Chondrocyte (in vitro differentiated cells): ENCODE measurements around the gene B4GAT1. TPM values are rescaled to one million over a fixed set of nuclear protein-coding genes. Genes with fewer than 3 reads are reported as not detected.

ENCODE experiments used
- DNase-seq: peaks from one replicate; pipeline ENCODE4 v3.0.0; 2021; ENCODE audit warnings: mixed read lengths, low spot score
- H3K27ac Mint-ChIP-seq: one replicate; pipeline ENCODE4 v1.8.0; 2021; ENCODE audit warnings: mild to moderate bottlenecking, moderate library complexity, mixed read lengths; ENCODE audit not compliant: unreplicated experiment
- H3K27me3 Mint-ChIP-seq: 2 replicates; pipeline ENCODE4 v1.8.0; 2021; ENCODE audit warnings: low read depth, mixed read lengths
- H3K36me3 Mint-ChIP-seq: 2 replicates; pipeline ENCODE4 v1.8.0; 2021; ENCODE audit warnings: low read depth, mixed read lengths
- H3K4me1 Mint-ChIP-seq: 2 replicates; pipeline ENCODE4 v1.8.0; 2021; ENCODE audit warnings: low read depth, mild to moderate bottlenecking, mixed read lengths
- H3K4me3 Mint-ChIP-seq: one replicate; pipeline ENCODE4 v1.8.0; 2021; ENCODE audit warnings: mild to moderate bottlenecking, moderate library complexity, mixed read lengths; ENCODE audit not compliant: unreplicated experiment
- H3K9me3 Mint-ChIP-seq: 2 replicates; pipeline ENCODE4 v1.8.0; 2021; ENCODE audit warnings: low read depth, mixed read lengths
- total RNA-seq: library from RNA; stranded (reverse); gene quantifications from 3 replicates; pipeline ENCODE4 v1.2.1, GENCODE V29; 2021
- TF ChIP-seq, protein P1 (sequence below): fragments of 200-600 bp; sonication (generic); IDR thresholded peaks from 2 replicates; pipeline ENCODE4 v1.5.0; 2021; ENCODE audit warnings: antibody characterized with exemption, mild to moderate bottlenecking, moderate library complexity

Gene B4GAT1
- total RNA-seq, 1 donor from 2014 or later: 18.2 TPM

DNA sequence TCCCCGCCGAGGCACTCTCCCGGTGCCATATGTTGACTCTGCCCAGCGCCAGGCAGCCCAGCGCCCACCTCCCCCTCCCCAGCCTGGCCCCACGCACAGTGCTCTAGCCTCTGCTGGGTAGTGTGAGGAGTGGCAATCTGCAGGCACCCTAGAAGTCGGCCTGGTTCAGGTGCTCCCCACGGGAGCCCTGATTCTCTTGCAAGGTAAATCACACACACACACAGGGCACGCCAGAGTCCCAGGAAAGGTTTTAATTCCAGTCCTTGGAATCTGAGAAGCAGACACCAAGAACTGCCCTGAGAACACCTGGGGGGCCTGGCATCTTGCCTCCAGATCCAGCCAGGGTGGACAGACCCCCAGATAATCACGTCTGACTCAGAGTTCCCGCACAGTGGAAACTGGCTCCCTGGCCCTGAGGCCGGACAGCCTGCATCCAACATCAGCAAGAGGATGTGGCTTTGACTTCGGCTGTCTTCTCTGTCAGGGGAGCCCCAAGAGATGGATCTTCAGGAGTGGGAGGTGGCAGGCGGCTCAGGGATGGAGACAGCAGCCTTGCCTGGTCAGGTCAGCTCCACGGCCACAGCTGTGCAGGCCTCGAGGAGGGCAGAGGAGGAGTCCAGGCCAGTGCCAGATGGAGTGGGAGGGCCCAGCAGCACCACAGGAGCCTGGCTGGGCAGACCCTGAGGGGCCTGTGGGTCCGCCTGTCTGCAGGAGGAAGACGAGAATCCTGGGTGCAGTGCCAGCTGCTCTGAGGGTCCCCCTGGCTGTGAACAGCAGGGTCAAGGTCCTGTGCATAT is 10.1 kb downstream of the B4GAT1 start:
- peak overlapping the region; percentile 100 for H3K27ac Mint-ChIP-seq
- TF ChIP-seq, protein P1, sequence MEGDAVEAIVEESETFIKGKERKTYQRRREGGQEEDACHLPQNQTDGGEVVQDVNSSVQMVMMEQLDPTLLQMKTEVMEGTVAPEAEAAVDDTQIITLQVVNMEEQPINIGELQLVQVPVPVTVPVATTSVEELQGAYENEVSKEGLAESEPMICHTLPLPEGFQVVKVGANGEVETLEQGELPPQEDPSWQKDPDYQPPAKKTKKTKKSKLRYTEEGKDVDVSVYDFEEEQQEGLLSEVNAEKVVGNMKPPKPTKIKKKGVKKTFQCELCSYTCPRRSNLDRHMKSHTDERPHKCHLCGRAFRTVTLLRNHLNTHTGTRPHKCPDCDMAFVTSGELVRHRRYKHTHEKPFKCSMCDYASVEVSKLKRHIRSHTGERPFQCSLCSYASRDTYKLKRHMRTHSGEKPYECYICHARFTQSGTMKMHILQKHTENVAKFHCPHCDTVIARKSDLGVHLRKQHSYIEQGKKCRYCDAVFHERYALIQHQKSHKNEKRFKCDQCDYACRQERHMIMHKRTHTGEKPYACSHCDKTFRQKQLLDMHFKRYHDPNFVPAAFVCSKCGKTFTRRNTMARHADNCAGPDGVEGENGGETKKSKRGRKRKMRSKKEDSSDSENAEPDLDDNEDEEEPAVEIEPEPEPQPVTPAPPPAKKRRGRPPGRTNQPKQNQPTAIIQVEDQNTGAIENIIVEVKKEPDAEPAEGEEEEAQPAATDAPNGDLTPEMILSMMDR: no peak
- peaks cover 19% of the 10 kb centered on the region for H3K36me3 Mint-ChIP-seq
- no peaks in the 10 kb centered on the region for H3K27me3 Mint-ChIP-seq
- peak overlapping the region; percentile 19 for H3K4me3 Mint-ChIP-seq
- H3K9me3 Mint-ChIP-seq: no peaks in the 10 kb centered on the region
- H3K4me1 Mint-ChIP-seq: peaks cover 29% of the 10 kb centered on the region
- peak; percentile 75 for DNase-seq

DNA sequence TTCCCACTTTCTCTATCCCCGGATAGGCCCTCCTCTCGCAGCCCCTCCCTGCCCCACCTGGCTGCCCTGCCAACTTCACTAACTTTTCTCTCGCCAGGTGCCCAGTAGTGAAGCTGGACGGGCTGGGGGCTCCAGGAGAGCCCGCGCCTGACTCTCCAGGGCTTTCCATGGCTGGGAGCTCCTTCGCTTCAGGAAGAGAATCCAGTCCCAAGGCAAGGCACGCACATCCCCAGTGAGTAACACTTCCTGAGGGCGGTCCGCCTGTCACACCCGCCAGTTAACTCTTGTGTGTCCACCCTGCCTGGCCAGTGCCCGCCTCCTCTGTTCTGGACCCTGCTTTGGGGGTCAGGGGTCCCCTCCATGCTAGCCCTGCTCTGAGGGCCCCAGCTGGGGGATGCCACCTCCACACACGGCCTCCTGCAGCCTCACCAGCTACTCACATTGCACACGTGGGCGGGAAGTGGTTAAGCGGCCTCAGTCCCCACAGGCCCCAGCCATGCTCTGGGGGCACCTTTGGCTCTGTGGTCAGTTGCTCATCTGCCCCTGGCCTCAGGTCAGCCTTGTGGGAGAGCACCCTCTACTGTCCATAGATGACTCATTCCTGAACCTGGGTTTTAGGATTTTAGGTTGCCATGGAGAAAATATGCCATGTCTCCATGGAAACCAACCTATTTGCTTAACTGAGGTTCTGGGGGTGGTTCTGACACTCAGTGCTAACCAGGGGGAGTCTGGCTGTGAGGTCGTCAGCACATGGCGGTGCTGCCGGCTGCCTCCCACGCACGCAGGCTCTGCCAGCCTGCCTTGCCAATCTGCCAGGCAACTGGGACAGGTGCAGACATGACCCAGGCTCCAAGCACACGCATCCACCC is 11.0 kb downstream of the B4GAT1 start, which contains the start of gene RIN1:
RIN1 (minus strand) TSS at position 201 of the 869 bp plus-strand sequence; CDS start at position 169, 32 bp downstream.
- TF ChIP-seq, protein P1: peak; percentile 74
- no peaks in the 10 kb centered on the region for H3K27me3 Mint-ChIP-seq
- H3K27ac Mint-ChIP-seq: peak within 1 kb of the TSS; percentile 100
- peaks cover 13% of the 10 kb centered on the region for H3K36me3 Mint-ChIP-seq
- peaks cover 29% of the 10 kb centered on the region for H3K4me1 Mint-ChIP-seq
- DNase-seq: peak; percentile 96
- no peaks in the 10 kb centered on the region for H3K9me3 Mint-ChIP-seq
- H3K4me3 Mint-ChIP-seq: peak within 1 kb of the TSS; percentile 99

- TF ChIP-seq, protein P1: peak; percentile 24
- peak overlapping the region; percentile 99 for H3K4me3 Mint-ChIP-seq
- H3K36me3 Mint-ChIP-seq: peaks cover 9% of the 10 kb centered on the region
- no peaks in the 10 kb centered on the region for H3K27me3 Mint-ChIP-seq
- peak; percentile 91 for DNase-seq
- no peaks in the 10 kb centered on the region for H3K9me3 Mint-ChIP-seq
- peaks cover 29% of the 10 kb centered on the region for H3K4me1 Mint-ChIP-seq
- peak overlapping the region; percentile 100 for H3K27ac Mint-ChIP-seq
These were observed 11.7 kb downstream of the B4GAT1 start for GRCh38 chr11:66335531-66336233.

DNA sequence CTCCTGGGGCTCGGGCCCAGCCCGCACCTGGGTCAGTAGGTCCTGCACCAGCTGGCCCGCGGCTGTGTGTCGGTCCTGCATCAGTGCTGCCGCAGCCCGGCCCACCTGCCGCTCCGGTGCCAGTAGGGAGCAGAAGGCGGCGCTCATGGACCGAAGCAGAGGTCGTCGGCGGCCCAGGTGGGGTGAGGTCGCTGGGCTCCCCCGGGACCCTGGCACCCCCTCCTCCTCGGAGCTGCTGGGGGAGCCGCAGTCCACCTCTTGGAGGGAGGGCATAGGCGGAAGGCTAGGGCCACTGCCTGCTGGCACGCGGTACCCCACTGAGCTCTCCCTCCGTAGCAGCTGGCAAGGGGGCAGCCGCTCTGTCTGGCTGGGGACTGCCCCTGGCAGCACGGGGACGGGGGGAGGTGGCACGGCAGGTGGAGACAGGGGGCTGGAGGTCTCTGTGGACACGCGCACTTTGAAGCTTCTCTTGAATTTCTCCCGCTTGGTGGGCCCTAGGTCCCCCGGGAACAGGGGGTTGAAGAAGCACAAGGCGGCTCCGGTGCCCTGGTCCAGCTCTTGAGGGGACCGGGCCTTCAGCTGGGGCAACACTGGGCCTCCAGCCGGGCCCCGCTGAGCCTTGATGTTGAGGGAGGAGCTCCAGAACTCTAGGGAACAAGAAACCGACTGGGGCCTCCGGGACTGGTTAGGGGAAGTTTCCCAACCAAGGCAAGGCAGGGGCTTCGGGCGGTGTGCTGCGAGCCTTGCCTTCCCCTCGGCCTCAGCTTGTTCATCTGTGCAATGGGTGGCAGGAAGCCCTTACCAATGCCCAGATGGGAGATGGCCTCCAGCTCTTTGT is 12.6 kb downstream of the B4GAT1 start:
- H3K27me3 Mint-ChIP-seq: no peaks in the 10 kb centered on the region
- TF ChIP-seq, protein P1: no peak
- peaks cover 9% of the 10 kb centered on the region for H3K36me3 Mint-ChIP-seq
- peaks cover 29% of the 10 kb centered on the region for H3K4me1 Mint-ChIP-seq
- peak overlapping the region; percentile 81 for H3K27ac Mint-ChIP-seq
- no peaks in the 10 kb centered on the region for H3K9me3 Mint-ChIP-seq
- peak; percentile 93 for DNase-seq
- peak overlapping the region; percentile 99 for H3K4me3 Mint-ChIP-seq
